HFF-Myc (cell line): ENCODE results near the gene NEURL3.

Source experiments
- DNase-seq: peaks from one replicate; pipeline ENCODE4 v3.0.0-alpha.2; 2011; ENCODE audit warnings: low read depth; ENCODE audit errors: extremely low read depth
- H3K4me3 ChIP-seq: replicated peaks from 2 replicates; pipeline ENCODE4 v1.5.1; 2011; ENCODE audit warnings: low read depth, mild to moderate bottlenecking, control low read depth, low read length
- TF ChIP-seq, protein P1 (sequence below): IDR thresholded peaks from 2 replicates; pipeline ENCODE4 v1.5.1; 2012; ENCODE audit warnings: mild to moderate bottlenecking, low read depth, low read length, control low read depth; ENCODE audit errors: missing control alignments

The NEURL3 gene

DNA sequence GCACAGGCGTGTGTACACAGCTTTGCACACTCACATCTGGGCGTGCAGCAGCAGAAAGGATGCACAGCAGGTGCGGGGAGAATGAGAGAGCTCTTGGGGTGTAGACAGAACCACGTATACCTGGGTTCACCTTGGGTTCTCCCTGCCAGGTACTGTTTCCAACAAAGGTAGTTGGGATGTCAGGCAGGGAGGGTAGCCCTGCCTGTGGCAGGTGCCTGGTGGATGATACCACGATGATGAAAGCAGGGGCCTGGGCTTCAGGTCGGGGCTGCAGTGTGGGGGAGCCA lies 24.9 kb upstream of the NEURL3 start:
- no peak for DNase-seq
- TF ChIP-seq, protein P1, sequence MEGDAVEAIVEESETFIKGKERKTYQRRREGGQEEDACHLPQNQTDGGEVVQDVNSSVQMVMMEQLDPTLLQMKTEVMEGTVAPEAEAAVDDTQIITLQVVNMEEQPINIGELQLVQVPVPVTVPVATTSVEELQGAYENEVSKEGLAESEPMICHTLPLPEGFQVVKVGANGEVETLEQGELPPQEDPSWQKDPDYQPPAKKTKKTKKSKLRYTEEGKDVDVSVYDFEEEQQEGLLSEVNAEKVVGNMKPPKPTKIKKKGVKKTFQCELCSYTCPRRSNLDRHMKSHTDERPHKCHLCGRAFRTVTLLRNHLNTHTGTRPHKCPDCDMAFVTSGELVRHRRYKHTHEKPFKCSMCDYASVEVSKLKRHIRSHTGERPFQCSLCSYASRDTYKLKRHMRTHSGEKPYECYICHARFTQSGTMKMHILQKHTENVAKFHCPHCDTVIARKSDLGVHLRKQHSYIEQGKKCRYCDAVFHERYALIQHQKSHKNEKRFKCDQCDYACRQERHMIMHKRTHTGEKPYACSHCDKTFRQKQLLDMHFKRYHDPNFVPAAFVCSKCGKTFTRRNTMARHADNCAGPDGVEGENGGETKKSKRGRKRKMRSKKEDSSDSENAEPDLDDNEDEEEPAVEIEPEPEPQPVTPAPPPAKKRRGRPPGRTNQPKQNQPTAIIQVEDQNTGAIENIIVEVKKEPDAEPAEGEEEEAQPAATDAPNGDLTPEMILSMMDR = no peak
- H3K4me3 ChIP-seq = no peak overlapping the region

DNA sequence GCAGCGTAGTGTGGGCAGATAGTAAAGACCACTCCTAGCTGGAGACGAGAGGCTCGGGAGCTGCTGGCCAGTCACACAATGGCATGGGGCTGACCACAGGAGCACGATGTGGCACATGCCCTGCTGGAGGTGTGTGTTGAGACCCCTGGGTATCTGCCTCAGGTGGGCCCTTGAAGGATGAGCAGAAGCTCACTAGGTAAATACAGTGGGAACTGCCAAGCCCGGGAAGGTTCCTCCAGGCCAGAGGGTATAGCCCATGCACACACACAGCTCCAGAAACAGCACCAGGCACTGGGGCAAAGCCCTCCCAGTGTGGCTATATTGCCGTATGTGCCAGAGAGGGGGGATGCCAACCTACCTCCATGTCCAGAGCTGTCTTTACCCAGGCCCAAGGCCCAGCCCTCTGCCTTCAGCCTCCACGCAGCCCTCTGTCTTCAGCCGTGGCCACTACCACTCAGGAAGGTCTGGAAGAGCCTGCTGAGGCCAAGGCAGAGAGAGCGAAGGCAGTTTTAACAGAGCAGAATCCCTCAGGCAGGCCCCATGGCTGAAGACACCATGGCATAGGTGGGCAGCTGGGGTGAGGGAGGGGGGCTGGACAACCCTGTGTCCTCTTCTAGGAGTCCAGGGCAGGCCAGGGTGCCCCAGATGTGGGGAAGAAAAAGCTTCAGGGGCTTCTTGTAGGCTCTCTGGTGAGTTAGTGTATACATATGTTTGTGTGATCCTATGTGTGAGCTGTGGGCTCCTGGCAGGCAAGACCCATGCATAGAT lies 24.4 kb upstream of the NEURL3 start:
- TF ChIP-seq, protein P1 = no peak
- no peak for DNase-seq

DNA sequence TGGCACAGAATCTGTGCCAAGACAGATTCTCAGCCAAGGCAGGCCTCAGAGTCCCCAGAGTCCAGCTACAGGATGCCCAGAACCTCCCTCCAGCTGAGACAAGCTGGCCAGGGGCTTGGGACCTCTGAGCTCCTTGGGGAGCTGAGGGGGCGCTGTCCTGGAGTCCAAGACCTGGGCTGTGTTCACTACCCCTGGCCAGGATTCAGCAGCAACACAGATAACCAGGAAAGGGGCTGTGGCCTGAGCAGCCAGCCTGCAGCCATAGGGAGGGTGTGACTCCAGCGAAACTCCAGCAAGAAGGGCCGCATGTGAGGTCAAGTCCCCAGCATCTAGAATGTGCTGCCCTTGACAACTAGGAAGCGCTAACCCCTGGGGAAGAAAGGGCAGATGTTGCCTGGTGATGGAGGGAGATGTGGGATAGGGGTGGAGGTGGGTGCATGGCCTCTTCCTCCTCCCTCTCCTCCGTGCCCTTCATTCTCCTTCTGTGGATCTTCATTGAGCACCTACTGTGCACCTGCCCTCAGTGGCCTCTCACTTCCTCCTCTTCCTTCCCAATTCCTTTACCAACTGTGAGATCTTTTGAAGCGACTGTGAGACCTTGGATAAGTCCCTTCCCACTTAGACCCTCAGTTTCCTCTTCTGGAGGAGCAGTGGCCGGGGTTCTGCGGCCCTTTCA lies 23.7 kb upstream of the NEURL3 start:
- H3K4me3 ChIP-seq = no peak overlapping the region
- TF ChIP-seq, protein P1 = no peak
- DNase-seq = no peak

More for the DNA sequence above, 24.4 kb upstream of the NEURL3 start:
- H3K4me3 ChIP-seq = no peak overlapping the region

DNA sequence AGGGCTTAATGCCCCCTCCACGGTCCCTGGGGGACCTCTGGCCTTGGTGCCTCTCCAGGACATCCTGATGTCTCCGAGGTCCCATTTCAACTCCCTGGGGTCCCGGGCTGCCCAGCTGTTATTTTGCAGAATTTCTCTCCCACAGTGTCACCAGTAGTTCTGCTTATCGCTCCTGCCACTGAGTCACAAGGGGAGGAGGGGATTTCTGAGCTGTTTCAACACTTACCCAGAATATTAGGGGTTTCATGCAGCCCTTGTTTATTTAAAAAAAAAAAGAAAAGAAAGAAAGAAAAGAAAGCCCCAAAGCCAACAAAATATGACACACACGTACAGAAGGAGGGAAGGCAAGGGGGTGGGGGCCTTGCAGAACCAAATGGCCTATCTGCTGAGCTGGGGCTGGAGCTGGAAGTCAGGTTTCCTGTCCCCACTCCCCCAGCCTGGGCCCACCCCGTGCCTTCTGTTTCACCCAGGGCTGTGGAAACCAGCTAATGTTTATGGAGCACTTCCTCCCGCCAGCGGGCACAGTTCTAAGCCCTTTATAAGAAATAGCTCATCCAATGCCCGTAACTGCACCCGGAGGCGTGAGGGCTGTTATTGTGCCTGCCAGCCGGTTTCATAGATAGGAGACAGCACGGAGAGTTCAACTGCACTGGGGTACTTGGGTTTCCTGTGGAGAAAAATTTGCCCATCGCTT lies 23.0 kb upstream of the NEURL3 start:
- no peak for DNase-seq
- H3K4me3 ChIP-seq = 0 out of 2 replicates have a peak overlapping the region, but pooled peaks have one; percentile 8

DNA sequence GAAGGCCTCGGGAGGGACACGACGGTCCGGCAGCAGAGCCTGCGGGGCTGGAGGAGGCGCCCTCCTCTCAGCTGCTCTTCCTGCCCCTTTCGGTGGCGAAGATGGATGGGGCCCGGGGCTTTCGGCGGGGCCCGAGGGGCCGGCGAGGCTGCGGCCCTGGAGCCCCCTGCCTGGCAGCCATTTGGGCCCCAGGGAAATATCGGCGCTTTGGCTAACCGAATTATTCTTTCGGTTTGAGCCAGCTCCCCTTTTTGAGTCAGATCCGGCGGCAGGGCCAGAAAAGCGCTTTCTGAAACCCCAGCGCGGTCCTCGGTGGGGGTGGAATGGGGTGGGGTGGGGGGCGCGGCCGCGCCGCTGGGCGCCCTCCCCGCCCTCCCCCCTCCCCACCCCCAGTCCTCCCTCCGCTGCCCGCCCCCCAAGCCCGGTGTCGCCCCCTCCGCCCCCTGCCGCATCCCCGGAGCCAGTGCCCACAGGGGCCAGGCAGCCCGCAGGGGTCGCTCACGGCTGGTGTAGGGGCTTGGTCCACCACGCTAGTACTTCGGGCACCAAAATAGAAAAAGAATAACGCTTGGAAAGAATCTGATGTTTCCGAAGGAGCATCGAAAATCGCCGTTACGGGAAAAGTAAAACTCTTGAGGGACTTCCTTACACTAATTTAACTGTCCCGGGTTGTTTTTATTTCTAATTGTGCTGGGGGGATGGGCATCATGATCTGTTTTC lies 22.3 kb upstream of the NEURL3 start:
- TF ChIP-seq, protein P1 = peak; percentile 23
- H3K4me3 ChIP-seq = peak overlapping the region; percentile 33
- DNase-seq = no peak

More for the DNA sequence above, 23.0 kb upstream of the NEURL3 start:
- TF ChIP-seq, protein P1 = no peak

DNA sequence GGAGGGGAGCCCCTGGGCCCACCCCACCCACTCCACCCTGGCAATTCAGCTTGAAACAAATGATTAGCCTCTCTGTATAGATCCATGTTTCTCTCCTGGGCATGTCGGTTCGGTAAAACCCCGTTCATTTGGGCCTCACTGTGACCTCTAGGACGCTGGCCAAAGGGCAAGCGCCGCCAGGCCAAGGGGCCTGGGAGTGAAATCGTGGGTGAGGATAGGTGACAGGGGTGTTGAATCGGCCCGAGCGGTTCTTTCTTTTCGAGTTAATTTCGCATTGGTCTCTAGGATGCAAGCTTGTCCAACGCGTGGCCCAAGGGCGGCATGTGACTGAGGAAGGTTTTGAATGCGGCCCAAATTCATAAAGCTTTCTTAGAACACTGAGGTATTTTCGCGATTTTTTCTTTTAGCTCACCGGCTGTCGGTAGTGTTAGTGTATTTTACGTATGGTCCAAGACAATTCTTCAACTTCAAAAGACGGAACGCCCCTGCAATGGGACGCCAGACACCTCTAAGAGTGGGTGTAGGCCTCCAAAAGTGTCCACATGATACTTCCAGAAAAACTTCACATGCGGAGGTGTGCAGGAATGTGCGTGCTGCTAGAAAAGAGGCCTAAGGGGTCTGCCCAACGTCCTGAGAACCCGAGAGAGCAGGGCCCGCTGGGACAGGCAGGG lies 21.6 kb upstream of the NEURL3 start:
- peak overlapping the region; percentile 33 for H3K4me3 ChIP-seq
- DNase-seq = no peak
- TF ChIP-seq, protein P1 = no peak
